Activated T-cell treated with anti-CD3 and anti-CD28 coated beads, Interleukin-2, amount 50 U/mL, for 48 hours (primary cell): ENCODE measurements around the gene FZD7.

Experiments
- DNase-seq, 2 experiments: peaks; one replicate each; pipeline ENCODE4 v3.0.0-alpha.2; 2020

FZD7 gene

DNA sequence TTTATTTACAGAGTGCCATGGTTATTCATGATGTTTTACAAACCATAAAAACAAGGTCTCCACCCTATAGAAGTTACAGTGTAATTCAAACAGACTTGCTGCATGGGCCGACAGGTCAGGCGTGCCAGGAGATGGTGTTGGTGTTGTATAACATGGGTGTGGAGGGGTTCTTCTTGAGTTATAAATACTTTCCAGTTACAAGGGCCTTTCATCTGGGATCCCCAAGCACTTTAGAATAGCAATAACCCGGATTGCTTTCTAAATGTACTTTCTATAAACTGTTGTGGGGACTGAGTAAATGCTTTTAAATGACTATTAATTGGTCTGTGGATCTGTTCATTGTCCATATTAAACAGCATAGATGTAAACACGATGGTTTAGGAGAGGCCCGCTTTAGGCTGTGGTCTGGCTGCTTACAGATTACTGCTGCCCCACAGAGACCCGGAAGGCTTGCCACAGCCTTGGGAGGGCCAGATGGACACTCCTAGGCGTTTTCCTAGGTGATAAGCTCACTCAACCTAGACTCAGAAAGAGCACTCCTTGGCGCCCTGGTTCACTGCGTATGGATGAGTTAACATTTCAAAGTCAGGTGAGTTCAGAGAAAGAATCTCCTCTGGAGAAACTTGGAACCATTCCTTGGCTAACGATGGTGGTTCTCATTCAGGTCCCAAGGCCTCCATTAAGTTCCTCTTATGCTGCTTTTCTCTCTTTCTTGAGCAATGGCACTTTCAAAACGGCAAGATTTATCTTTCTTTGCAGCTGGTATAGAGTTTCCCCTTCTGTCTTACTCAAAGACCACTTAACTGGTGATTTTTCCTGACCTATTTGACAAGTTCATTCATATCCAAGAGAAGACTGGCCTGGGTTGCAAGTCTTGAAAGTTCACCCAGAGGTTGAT, 35.8 kb downstream of the FZD7 start:
- no peak for DNase-seq

GRCh38 chr2:202071107-202071506, 37.5 kb downstream of the FZD7 start:
- no peak for DNase-seq

DNA sequence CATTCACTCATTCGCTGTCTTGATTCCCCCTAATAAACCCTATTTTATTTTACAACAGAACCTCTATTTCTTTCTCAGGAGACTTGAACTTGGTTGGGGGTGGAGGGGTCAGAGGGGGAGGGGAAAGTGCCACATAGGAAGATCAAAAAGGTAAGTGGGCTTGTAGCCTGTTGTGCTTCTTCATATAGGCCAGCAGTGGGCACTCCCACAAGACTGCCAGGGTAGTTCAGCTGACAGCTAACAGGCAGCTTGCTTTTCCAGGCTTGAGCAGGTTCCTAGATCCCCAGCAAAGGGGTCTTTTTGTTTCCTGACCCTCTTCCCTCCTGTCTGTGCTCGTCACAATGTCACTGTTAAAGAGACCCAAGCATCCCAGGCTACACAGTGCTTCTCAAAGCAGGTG, 38.6 kb downstream of the FZD7 start:
- no peak for DNase-seq

DNA sequence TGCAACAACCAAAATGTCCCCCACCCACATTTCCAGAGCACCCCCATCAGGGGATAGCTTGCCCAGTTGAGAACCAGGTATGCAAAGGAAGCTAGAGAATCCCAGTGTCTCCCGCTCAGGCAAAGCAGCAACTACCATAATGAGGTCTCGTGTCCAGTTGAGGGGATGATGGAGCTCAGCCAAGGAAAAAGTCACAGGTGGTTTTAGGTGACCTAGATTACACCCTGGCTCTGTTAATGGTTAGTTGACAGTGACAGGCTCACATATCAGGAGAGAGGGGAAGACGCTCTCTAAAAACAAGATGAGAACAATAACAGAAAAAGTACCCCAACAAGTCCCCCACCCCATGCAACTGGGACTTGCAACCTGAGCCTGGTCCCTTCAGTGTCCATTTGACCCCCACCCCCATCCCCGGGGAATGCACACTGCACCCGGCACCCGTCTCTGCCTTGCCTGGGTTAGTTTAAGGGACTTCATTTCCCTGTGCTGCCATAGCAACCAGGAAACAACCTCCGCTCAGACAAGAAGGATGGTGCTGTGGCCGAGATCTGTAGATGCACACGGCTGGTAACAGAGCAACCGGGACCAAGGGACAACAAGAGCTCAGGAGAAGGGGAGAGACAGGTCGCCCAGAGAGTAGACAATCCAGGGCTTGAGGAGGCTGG, 39.2 kb downstream of the FZD7 start, which contains the start of gene KIAA2012:
Gene KIAA2012 (plus strand): TSS at position 519 of the 665 bp plus-strand sequence. CDS start 373 bp downstream, outside the sequence.
- DNase-seq = no peak

DNA sequence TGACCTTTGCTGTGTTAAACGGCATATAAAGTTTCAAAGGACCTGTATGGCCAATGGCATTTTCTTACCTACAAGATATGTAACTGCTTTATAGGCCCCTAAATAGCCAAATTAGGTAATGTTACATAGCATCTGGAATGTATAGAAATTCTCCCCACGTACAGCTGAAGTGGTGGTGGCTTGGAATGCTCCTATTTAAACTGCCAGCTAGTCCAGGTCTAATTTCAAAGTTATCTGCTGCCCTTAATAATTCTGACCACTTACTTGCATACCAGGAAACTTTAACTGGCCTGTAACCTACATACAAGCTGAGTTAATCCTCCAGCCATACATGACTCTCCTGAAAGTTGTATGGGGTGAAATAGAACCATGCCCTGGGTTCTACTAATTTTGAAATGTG, 40.7 kb downstream of the FZD7 start:
- DNase-seq = no peak

- no peak for DNase-seq
Measured at GRCh38 chr2:202079310-202079709, 45.7 kb downstream of the FZD7 start.

DNA sequence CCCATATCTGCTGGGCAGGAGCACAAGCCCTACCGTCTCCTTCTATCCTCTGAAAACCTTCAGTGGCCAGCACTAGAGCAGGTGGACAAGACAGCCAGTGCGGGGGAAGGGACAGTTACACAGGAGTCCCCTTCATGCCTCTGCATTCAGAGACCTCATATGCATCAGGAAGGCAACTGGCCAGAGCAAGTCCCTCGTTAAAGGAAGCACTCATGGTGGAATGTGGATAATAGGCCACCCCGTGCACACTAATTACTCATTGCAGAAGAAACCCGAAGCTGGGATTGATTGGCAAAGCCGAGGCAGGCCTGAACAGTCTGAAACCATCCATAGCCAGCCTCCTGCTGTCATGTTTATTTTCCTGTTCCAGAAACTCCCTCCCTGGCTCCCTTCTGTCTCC, 50.6 kb downstream of the FZD7 start:
- DNase-seq = no peak
